Middle frontal gyrus (tissue), 1 donor: ENCODE results near the gene GPRIN3.
"Not testable (repeated sequence)": the region's sequence is repeated elsewhere in the genome, so short reads cannot be mapped to it uniquely, and the experiment has no call there.

Experiments
- DNase-seq: peaks from one replicate; pipeline ENCODE4 v3.0.0-alpha.2; 2015; ENCODE audit warnings: low spot score; ENCODE audit errors: extremely low spot score

GPRIN3 gene

DNA sequence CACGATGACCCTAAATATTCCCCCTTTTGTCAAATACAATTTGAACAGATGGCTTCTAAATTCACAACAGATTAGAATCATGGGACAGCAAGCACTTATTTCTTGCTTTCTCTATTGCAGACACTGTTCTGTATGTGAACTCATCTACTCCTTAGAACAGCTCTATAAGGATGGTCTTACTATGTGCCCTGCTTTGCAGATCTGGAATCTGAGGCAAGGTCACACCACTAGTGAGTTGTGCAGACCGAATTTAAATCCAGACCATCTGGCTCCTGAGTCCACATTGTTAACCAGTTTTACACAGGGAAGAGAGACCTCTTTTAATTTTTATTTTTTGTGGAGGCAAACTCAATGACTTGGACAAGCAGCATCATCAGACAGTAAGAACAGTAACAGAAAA is 50.2 kb downstream of the GPRIN3 start:
- no peak for DNase-seq

DNA sequence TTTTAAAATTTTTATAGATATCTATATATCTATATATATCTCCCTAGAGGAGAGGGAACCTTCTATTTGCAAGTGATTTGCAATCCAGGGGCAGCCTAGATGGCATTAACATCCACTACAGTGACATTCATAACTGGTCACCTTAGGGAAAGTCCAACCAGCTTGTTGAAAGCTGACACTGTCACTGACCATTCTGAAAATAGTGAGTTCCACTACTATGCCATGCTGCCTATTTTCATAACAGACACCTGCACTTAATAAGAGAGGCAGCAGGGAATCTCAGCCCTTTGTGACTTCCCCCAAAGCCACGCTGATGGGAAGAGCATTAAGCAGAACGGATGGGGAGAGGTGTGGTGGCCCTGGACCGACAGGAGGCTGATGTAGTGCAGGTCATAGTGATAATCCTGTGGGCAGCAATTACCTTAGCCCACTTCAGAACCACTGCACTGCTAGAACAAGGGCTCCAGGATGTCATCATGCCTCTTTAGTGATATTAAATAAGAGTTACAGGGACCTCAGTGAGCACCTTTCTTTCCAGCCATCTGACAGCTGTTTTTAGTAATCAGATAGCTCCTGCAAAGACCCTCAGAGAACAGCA is 51.3 kb downstream of the GPRIN3 start:
- DNase-seq = no peak

DNA sequence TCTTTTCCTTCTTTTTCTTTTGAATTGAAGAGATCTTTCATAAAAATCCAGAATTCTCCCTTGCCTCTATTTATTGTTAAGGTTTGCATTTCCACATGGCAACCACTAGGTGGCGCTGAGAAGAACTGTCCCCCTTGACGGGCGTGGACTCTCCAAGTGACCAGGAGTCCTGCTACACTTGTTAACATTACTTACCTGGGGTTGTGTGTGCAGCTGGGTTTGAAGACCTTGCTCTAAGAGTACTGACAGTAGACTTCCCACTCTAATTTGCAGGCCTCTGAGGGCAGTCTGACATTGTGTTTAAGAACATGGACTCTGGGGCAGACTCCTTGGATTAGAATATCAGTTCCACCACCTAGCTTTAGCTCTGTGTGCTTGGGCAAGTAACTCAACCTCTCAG is 52.8 kb downstream of the GPRIN3 start:
- DNase-seq = no peak

DNA sequence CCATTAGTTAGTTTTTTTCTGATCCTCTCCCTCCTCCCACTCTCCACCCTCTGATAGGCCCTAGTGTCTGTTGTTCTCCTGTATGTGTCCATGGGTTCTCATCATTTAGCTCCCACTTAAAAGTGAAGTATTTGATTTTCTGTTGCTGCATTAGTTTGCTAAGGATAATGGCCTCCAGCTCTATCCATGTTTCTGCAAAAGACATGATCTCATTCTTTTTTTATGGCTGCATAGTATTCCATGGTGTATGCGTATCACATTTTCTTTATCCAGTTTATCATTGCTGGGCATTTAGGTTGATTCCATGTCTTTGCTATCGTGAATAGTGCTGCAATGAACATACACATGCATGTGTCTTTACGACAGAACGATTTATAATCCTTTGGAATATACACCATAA is 53.3 kb downstream of the GPRIN3 start:
- DNase-seq = not testable (repeated sequence)

DNA sequence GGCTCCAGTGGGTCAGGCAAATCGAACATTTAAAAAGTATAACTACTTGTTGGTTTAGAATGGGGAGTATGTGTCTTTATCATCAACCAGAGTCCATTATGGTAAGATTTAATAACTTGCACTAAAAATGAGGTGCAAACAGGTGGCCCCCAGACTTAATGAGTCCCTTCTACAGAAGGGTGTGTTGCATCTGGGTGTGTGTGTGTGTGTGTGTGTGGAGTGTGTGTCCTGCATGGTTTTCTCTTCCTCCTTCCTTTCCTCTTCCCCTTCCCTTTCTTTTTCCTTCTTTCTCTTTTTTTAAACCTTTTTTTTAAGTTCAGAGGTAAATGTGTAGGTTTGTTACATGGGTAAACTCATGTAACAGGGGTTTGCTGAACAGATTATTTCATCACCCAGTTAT is 53.7 kb downstream of the GPRIN3 start:
- no peak for DNase-seq

DNA sequence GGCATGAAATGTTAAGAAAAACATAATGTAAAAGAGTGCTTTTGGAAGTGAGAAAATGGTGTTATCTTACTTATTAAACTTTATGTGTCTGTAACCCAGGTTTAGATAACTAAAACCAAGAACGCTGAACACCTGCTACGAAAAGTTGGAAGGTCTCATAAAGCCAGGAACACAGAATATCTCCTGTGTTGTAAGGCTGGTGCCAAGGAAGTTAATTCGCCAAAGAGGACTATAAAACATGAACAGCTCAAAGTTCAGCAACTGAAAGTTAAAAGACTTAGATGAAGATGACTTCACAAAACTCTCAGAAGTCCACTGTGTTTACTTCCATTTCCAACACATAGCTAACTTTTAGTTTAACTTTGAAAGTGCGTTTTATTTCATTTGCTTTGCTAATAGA is 54.3 kb downstream of the GPRIN3 start:
- DNase-seq = no peak

DNA sequence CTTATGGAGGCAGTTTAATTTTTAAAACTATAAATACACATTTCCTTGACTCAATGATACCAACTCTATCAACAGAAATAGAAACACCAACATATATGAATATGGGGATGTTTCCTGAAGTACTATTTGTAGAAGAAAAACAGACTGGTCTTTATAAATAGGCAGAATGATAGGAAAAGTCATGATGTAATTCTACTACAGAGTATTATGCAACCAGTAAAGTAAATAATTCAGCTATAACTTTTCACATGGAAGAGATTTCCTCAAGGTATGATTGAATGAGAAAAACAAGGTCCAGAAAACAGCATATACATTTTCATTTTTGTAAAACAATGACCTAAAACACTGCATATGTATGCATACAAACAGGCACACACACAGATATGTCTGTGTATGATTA is 56.2 kb downstream of the GPRIN3 start:
- no peak for DNase-seq

DNA sequence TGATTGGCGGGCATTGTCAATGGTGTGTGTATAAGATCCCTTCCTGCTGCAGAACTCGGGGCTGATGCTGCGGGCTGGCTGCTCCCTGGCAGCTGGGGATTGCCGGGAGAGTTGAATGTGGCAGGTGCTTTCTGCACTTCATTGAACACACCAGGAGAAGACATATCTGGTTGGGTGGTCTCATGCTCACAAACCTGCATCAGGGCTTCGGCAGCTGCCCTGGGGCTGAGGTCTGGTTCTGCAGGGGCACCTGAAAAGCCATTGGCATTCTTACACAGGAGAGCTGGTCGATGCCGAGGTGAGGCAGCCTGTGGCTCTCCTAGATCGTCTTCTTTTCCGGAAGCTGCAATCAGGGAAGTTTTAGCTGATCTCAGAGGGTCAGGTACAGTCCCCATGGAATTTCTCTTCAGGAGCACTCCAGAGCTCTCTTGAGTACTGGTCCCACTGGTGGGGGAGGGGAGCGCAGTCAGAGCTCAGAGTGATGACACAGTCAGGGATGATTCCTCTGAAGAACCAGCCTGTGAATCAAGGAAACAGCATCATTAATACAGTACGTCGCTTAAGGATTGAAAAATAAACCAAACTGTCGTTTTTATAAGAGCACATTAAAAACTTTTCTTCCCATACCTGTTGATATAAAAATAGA is 57.8 kb downstream of the GPRIN3 start:
- no peak for DNase-seq

DNA sequence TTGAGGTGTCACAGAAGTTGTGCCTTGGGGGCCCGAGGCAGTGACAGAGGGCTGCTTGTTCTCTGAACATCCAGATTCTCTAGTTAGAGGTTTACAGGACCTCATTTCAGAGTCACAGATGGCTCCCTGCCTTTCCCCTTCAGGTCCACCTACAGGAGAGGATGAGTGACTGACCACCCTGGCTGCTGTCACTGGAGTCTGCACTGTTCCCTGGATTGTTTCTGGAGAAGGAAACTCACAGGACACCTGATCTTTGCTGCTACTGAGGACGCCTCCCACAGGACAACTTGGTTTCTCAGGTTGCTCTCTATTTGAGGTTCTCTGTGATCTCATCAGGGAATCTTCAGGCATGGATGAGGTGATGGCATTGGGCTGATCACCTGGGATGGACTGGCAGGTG is 58.3 kb downstream of the GPRIN3 start:
- no peak for DNase-seq

DNA sequence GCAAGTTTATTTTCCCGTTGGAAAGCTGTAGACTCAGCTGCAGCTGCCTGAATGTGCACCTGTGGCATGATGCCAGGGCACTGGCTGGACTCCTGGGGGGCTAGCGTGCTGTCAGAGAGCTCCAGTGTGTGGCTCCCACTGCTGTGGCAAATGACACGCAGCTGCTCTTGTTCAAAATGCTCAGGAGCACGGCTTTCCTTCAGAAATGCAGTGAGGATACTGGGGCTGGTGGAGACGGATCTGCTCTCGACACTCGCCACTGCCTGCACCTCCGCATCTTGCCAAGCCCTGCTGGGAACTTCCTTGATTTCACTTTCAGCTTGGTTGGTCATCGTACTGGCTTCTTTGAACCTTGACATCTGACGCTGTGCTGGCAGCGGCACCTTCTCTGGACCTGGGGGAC is 58.7 kb downstream of the GPRIN3 start:
- DNase-seq = no peak

DNA sequence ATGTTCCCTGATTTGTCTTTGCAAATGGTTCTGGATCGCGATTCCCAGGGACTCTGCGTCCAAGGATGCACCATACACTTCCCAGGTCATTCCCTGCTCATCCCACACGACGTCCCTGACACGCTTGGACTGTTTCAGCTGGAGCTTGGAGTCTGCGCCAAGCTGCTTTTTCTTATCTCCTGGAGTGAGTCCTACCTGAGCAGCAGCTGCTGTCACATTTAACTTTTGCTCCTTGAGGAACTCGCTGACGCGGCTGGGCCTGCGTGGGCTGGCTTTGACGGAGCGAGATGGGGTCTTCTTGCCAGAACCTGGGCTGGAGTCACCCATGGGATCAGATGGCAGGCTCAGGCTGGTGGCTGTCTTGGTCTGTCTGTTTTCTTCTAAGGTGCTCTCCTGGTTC is 59.6 kb downstream of the GPRIN3 start:
- no peak for DNase-seq

DNA sequence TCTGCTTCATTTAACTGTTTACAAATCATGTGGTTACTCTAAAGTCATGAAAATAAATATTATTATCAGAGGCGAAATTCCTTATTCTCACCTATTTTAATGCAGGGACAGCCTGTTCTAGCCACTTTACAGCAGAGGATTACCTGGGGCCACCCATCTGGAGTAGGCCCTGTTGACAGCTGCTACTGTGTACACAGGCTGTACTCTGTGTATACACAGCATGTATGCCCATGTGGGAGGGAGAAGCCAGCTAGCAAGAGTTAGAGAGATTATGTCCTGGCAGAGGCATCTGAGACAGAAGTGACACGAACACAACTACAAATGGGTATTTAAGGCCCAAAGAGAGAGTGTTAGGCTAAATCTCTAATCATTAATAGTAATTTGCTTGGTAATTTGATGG is 62.1 kb downstream of the GPRIN3 start:
- no peak for DNase-seq

DNA sequence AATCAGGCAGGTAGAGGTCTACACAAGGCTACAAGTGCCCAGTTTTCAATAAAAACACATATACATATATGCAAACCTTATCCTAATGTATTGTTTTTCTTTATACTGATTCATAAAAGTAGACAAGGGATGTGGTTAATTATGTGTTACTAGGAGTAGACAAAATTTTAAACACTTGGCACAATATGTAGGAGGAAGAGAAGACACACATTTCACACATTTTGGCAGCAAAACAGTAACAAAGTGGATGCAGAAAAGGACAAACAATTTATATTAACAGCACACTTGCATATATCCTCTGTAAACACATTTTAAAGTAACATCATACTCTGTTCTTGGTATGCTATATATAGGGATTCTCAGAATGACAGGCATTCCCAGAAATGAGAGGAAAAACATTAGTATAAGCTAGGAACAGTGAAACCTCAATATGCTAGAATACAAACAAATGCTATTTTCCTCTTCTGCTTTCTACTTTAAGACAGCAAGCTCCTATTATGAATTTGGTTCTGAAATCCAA is 63.8 kb downstream of the GPRIN3 start:
- no peak for DNase-seq

DNA sequence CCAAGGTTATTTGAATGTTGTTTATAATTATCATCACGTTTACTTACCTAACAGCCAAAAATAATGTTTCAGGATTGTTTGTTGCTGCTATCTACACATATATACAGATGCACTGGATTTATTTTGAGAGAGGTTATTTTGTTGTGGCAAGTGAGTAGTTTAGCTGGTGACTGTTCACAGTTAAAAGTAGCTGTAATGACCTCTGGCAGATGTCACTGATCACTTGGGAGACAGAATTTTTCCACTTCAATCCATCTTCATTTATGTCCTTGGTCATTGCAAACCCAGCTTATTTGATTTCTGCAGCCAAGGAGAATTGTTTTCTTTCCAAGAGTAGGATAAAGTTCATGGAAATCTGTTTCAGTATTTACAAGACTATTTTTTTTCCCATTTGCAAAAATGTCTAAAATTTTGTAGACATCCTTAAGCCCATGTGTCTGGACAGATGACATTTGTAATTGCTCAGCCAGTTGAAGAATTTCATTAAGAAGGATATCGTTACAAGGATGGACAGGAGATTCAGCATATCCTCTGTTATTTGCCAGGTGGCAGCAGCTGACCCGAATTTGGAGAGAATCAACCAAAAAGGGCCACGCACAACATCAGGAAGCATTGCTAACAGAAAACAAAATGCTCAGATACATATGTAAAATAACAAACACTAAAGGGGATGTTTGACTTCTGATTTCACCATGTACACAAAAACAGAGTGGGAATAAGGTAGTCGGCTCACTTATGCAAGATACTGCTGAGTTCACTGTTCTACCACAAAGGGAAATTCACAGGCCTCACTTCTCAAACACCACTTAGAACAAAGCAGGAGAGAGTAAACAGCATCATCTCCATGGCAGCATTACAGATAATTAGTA is 64.5 kb downstream of the GPRIN3 start:
- no peak for DNase-seq

DNA sequence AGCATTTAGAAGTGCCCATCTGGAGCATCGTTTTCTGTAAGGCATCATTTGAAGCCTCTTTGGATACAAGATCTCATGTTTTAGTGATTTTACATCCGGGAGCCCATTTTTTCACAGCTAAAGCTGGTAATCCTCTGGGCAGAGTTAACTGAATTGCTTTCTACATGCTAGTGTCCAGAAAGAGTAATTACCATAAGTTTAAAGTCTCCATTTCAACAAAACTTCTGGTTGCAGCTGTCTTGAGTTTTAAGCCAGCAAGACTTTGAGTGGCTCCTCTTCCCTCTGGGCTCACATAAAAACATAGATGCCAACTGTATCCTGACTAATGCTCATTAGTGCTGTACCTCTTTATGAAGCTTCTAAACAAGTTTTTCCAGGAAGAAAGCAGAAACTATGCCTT is 65.4 kb downstream of the GPRIN3 start:
- DNase-seq = no peak

DNA sequence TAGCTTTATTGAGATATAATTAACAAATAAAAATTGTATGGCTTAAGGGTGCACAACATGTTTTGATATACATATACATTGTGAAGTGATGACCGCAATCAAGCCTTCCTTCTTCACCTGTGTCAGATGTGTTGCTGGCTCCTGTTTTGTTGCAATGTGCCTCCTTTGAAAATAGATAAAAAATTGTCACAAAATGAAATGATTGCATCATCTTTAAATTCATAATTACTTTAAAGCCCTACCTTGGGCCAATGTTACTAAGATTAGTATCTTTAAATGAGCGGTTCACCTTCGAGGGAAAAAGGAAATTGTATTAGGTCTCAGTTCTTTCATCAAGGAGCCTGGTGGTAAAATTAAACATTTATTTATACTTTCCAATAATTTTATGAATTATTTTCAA is 77.3 kb downstream of the GPRIN3 start:
- no peak for DNase-seq

DNA sequence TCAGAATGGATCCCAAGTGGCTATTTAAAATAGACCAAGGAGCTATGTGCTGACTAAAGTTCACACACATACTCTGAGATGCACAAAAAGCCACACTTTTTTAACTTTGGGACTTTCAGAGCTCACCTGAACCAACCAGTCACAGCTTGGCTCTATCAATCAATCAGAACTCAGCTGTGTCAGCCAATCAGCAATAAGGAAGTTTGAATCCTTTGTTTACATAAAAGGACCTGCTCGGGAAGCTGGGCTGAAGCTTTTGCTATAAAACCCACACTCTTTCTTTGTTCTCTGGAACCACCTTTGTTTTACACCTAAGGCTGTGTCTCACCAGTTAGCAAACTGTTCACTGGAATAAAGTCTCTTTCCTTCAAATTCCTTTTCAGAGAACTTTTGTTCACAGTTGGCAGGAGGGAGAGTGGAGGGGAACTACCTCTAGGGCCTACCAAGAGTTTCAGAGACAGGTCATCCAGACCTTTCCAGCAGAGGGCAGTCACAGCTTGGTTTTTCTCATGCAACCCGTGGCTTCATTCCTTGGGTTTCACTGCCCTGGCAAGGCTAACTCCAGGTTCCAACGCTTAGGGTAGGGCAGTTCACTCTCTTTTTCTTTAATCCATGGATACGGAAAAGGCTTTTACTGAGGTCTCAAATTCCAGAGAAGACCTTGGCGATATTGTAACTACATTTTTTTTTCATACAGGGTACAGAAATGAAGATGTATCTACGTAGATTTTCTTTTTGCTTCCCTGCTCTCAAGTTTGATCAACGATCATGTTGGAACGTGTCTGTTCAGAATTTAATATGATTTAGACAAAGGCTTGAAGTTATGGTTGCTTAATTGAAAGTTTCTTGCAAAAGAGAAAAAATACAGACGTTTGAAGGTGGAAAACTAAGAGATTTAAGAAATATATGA is 80.7 kb downstream of the GPRIN3 start:
- peak; percentile 76 for DNase-seq

DNA sequence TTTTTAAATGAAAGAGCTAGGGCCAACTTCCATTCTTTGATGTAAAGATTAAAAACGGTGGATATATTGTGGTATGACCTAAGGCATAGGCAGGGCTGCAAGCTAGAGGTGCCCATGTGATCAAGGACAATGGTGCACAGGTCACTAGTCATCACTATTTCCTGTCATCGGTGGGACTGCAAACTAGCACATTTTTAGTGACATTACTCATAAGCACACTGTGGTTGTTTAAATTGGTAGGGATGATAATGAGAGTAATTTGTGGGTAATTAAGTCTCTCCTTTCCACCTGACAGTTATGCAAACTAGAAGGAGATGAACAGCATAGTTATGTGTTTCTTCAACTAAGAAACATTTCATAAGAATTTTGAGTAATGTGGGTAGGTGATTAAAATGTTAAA is 85.4 kb downstream of the GPRIN3 start:
- DNase-seq = no peak

DNA sequence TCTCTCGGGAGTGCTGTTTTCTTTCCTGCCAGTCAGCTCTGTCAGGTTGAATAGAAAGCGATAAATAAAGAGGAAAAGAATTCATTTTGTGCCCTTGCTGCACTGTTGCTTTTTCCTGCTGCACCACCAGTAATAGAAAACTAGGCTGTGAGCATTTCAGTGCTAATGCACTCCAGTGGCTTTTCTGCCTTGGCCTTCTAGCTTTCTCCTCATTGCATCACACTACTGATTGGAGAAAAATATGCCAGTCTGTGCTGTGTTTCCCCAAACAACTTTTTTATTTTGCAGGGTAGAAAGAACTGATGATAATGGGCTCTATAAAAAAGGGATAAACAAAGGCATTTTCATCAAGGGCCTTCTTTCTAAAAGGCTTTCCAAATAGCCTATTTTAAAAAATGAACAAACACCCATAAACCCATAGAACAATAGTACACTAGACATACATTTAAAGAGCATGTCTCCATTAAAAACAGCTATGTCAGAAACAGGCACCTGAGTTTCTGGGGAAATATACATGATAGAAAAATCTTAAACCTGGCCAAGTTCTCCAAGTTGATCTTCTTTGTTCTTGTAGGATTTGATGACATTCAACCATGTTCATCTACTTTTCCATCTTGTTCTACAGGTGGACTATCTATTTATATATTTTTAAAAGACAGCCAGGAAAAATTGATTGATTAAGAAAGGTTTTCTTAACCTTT is 86.3 kb downstream of the GPRIN3 start:
- no peak for DNase-seq

DNA sequence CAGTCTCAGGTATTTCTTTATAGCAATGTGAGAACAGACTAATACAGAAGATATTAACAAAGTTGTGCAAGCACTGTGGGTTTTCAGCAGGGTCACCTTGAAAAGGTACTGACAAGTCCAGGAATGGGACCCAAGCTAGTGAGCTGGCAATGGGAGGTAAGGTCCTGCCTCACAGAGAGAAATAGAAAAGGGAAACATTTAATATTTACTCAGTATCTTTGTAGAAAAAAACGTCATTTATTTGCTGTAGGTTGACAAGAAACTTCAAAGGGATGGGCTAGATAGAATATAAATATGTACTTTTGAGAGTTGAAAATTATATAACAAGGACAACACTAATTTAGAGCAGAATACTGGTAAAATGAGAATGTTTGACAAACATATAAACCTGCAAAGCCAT is 89.0 kb downstream of the GPRIN3 start:
- no peak for DNase-seq

DNA sequence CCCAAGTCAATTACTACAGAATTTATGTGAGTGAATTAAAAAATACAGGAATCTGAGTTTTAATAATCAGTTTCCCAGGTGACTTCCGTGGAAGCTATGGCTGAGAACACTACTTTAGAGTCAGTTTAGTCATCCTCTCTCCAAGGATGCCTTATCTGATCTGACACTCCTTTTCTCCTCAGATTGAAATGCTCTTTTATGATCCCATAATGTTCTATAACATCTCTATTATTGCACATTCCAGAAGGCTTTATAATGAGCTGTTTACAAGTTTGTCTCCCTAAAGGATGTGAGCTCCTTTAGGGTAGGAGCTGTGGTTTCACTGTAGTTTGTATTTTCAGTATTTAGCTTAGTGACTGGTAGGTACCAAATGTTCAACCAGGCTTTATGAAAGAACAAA is 90.0 kb downstream of the GPRIN3 start:
- DNase-seq = no peak
